ENCODE measurements around the gene FKBP15. TPM values are rescaled to one million over a fixed set of nuclear protein-coding genes. Genes with fewer than 3 reads are reported as not detected.
"Not testable (repeated sequence)": the region's sequence is repeated elsewhere in the genome, so short reads cannot be mapped to it uniquely, and the experiment has no call there.

The FKBP15 gene
- total RNA-seq, 2 donors from 2014 or later = 22.5 to 24.4 TPM

DNA sequence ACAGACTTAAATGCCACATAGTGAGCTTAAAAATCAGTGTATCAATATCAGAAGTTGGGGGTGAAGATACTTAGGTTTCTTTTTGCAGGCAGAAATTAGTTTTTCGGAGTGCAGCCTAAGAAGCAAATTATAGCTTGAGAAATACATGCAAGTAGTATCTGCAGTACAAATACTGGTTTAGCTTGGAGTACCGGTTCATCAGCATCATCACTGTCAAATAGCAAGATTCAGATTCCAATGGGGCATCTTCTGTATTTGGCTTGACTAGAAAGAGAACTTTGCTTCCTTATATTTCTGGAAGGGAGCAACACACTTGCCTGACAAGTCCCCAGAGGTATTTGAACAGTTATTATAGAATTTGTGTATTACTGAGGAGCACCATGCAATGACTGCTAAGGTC, 20.1 kb upstream of the FKBP15 start:
- Histone ChIP-seq H3K27me3 (no peaks in the 10 kb centered on the region), H3K4me3 (no peak overlapping the region), H3K9me3 (no peaks in the 10 kb centered on the region), H3K9ac (ENCODE audit: low read depth in 2 of 2, low read length in 2 of 2) (no peak overlapping the region), H3K27ac (no peak overlapping the region), H3K4me1 (no peaks in the 10 kb centered on the region), H3K36me3 (no peaks in the 10 kb centered on the region)
- TF ChIP-seq, protein P1, sequence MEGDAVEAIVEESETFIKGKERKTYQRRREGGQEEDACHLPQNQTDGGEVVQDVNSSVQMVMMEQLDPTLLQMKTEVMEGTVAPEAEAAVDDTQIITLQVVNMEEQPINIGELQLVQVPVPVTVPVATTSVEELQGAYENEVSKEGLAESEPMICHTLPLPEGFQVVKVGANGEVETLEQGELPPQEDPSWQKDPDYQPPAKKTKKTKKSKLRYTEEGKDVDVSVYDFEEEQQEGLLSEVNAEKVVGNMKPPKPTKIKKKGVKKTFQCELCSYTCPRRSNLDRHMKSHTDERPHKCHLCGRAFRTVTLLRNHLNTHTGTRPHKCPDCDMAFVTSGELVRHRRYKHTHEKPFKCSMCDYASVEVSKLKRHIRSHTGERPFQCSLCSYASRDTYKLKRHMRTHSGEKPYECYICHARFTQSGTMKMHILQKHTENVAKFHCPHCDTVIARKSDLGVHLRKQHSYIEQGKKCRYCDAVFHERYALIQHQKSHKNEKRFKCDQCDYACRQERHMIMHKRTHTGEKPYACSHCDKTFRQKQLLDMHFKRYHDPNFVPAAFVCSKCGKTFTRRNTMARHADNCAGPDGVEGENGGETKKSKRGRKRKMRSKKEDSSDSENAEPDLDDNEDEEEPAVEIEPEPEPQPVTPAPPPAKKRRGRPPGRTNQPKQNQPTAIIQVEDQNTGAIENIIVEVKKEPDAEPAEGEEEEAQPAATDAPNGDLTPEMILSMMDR (IDR thresholded peaks at IDR 0.05) = no peak
- no peak for DNase-seq
- intact Hi-C loops (cut with DNase I) = no loop called here

DNA sequence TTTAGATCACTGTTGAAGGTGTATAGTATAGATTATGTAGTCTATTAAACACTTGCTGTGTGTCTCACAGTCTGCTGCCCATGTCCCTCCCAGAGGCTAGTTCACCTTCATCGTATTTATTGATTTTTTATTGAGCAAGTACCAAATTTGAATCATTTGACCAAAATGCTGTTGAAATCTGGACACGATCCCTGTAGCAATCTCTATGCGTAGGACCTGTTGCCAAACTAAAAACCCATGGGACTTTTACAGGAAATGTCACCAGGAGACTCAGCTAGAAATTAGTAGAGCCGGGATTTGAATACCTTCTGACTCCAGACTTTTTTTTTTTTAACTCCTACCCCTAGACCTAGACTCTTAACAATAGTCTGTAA, 17.8 kb upstream of the FKBP15 start:
- Histone ChIP-seq H3K4me3 (no peak overlapping the region), H3K9me3 (no peaks in the 10 kb centered on the region), H3K36me3 (no peaks in the 10 kb centered on the region), H3K9ac (ENCODE audit: low read depth in 2 of 2, low read length in 2 of 2) (no peak overlapping the region), H3K4me1 (no peaks in the 10 kb centered on the region), H3K27ac (no peak overlapping the region), H3K27me3 (no peaks in the 10 kb centered on the region)
- TF ChIP-seq, protein P1 (IDR thresholded peaks at IDR 0.05) = no peak
- intact Hi-C loops (cut with DNase I) = no loop called here
- DNase-seq = no peak

DNA sequence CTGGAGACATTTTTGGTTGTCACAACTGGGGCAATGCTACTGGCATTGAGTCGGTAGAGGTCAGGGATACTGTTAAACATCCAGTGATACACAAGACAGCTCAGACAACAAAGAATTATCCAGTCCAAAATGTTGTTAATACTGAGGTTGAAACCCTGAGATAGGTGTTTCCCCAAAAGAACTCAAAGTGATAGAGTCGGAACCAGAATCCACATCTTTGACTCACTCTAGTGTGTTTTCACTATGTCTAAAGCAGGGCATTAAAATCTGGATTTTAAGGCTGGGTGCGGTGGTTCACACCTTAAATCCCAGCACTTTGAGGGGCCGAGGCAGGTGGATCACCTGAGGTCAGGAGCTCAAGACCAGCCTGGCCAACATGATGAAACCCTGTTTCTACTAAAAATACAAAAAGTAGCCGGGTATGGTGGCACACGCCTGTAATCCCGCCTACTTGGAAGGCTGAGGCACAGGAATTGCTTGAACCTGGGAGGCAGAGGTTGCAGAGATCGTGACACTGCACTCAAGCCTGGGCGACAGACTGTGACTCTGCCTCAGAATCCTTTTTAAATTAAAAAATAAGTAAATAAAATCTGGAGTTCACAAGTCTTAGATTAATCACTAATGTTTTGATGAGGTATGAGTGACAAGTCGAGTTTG, 17.3 kb upstream of the FKBP15 start:
- DNase-seq = no peak
- no peak overlapping the region for H3K27ac ChIP-seq
- TF ChIP-seq, protein P1 (IDR thresholded peaks at IDR 0.05) = no peak
- no peaks in the 10 kb centered on the region for H3K9me3 ChIP-seq
- H3K36me3 ChIP-seq = no peaks in the 10 kb centered on the region
- no peaks in the 10 kb centered on the region for H3K27me3 ChIP-seq
- H3K4me1 ChIP-seq = no peaks in the 10 kb centered on the region
- intact Hi-C loops (cut with DNase I) = no loop called here
- H3K4me3 ChIP-seq = no peak overlapping the region
- H3K9ac ChIP-seq (ENCODE audit: low read depth in 2 of 2, low read length in 2 of 2) = no peak overlapping the region

GRCh38 chr9:113237026-113237425, 15.9 kb upstream of the FKBP15 start:
- Histone ChIP-seq H3K4me1 (no peaks in the 10 kb centered on the region), H3K27ac (no peak overlapping the region), H3K9me3 (no peaks in the 10 kb centered on the region), H3K36me3 (no peaks in the 10 kb centered on the region), H3K27me3 (no peaks in the 10 kb centered on the region), H3K4me3 (no peak overlapping the region), H3K9ac (ENCODE audit: low read depth in 2 of 2, low read length in 2 of 2) (no peak overlapping the region)
- TF ChIP-seq, protein P1 (IDR thresholded peaks at IDR 0.05) = no peak
- intact Hi-C loops (cut with DNase I) = no loop called here
- DNase-seq = no peak

DNA sequence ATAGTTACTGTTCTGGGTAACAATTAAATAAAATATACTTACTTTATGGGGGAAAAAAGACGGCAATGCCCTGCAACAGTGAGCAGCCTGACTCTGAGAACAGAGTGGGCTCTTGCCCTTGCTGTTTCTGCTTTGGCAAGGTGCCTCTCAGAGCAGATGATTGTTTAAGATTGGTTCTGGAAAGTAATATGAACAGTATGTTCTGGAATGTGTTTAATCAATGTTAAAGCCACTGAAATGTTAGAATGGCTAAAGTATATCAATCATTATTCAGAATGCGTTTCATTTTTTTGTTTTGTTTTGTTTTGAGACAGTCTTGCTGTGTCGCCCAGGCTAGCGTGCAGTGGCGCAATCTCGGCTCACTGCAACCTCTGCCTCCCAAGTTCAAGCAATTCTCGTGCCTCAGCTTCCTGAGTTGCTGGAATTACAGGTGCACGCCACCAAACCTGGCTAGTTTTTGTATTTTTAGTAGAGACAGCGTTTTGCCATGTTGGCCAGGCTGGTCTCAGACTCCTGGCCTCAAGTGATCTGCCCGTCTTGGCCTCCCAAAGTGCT, 14.7 kb upstream of the FKBP15 start:
- H3K4me3 ChIP-seq; H3K36me3 ChIP-seq; H3K27ac ChIP-seq; DNase-seq; H3K27me3 ChIP-seq; H3K4me1 ChIP-seq; intact Hi-C loops (cut with DNase I); H3K9me3 ChIP-seq; H3K9ac ChIP-seq (ENCODE audit: low read depth in 2 of 2, low read length in 2 of 2): not testable (repeated sequence)

DNA sequence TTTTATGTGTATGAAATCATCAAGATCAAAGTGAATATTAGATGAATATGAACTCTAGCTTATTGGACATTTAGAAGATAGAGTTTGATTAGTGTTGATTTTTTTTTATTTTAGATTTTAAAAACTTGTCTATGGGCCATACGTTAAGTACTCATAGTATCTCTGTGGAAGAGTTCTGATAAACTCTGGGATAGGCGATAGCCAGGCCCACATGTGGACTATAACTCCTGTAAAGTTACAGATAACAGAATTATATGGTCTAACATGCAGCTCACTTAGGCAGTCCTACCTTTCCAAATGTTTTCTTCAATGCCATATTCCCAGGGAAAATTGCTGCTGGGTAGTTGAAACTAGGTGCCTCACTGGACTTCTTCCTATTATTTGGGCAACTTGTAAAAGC, 10.6 kb upstream of the FKBP15 start:
- H3K9ac ChIP-seq (ENCODE audit: low read depth in 2 of 2, low read length in 2 of 2) = no peak overlapping the region
- no peak overlapping the region for H3K4me3 ChIP-seq
- no peaks in the 10 kb centered on the region for H3K9me3 ChIP-seq
- DNase-seq = no peak
- intact Hi-C loops (cut with DNase I) = no loop called here
- no peak overlapping the region for H3K27ac ChIP-seq
- no peaks in the 10 kb centered on the region for H3K36me3 ChIP-seq
- TF ChIP-seq, protein P1 (IDR thresholded peaks at IDR 0.05) = no peak
- no peaks in the 10 kb centered on the region for H3K27me3 ChIP-seq
- no peaks in the 10 kb centered on the region for H3K4me1 ChIP-seq
